ENCODE data around the gene ATP12A. TPM values are rescaled to one million over a fixed set of nuclear protein-coding genes. Genes with fewer than 3 reads are reported as not detected.

The ATP12A gene
- 0.26 TPM for polyA plus RNA-seq (2013, experiment 1 of 4)
- 0.25 TPM for polyA plus RNA-seq (2013, experiment 2 of 4)
- 0.27 TPM for polyA plus RNA-seq (2013, experiment 3 of 4)
- polyA plus RNA-seq (2013, experiment 4 of 4) = 0.16 TPM

- peaks cover 32% of the 10 kb centered on the region for H3K27me3 ChIP-seq (ENCODE audit: control insufficient read depth, insufficient read depth, low read length, poor library complexity, severe bottlenecking)
- 1 to 2% methylated on average over 75 of the region's 75 CpGs for WGBS, 2 experiments
- H3K4me3 ChIP-seq (ENCODE audit: insufficient read depth, low read depth, low read length) = peak within 1 kb of the TSS; percentile 40
- no peaks in the 10 kb centered on the region for H3K9me3 ChIP-seq (ENCODE audit: control insufficient read depth, low read length)
- no peak within 1 kb of the TSS for H3K27ac ChIP-seq (ENCODE audit: insufficient read depth, low read depth, low read length, poor library complexity, severe bottlenecking)
- H3K4me1 ChIP-seq (ENCODE audit: control insufficient read depth, insufficient read depth, low read length) = peaks cover 13% of the 10 kb centered on the region
- H3K36me3 ChIP-seq (ENCODE audit: control insufficient read depth, insufficient read depth, low read length) = no peaks in the 10 kb centered on the region
Measured at GRCh38 chr13:24680258-24680920, at the start of gene ATP12A. ATP12A (plus strand) TSS chr13:24680408; CDS start chr13:24680744, 336 bp downstream.

GRCh38 chr13:24630851-24631620, 49.2 kb upstream of the ATP12A start:
- Histone ChIP-seq H3K4me1 (ENCODE audit: control insufficient read depth, insufficient read depth, low read length) (peaks cover 4% of the 10 kb centered on the region), H3K9me3 (ENCODE audit: control insufficient read depth, low read length) (no peaks in the 10 kb centered on the region), H3K27ac (ENCODE audit: insufficient read depth, low read depth, low read length, poor library complexity, severe bottlenecking) (peak overlapping the region; percentile 44), H3K4me3 (ENCODE audit: insufficient read depth, low read depth, low read length) (no peak overlapping the region), H3K27me3 (ENCODE audit: control insufficient read depth, insufficient read depth, low read length, poor library complexity, severe bottlenecking) (no peaks in the 10 kb centered on the region), H3K36me3 (ENCODE audit: control insufficient read depth, insufficient read depth, low read length) (no peaks in the 10 kb centered on the region)
- WGBS, 2 experiments = 87 to 90% methylated on average over 13 of the region's 13 CpGs

- WGBS, 2 experiments = 91 to 94% methylated on average over 5 of the region's 5 CpGs
- H3K27me3 ChIP-seq (ENCODE audit: control insufficient read depth, insufficient read depth, low read length, poor library complexity, severe bottlenecking) = no peaks in the 10 kb centered on the region
- no peaks in the 10 kb centered on the region for H3K9me3 ChIP-seq (ENCODE audit: control insufficient read depth, low read length)
- H3K4me3 ChIP-seq (ENCODE audit: insufficient read depth, low read depth, low read length) = no peak overlapping the region
- H3K4me1 ChIP-seq (ENCODE audit: control insufficient read depth, insufficient read depth, low read length) = peaks cover 4% of the 10 kb centered on the region
- no peak overlapping the region for H3K27ac ChIP-seq (ENCODE audit: insufficient read depth, low read depth, low read length, poor library complexity, severe bottlenecking)
- no peaks in the 10 kb centered on the region for H3K36me3 ChIP-seq (ENCODE audit: control insufficient read depth, insufficient read depth, low read length)
Measured at GRCh38 chr13:24631922-24632321, 48.3 kb upstream of the ATP12A start.

GRCh38 chr13:24632382-24633121, 47.7 kb upstream of the ATP12A start:
- no peaks in the 10 kb centered on the region for H3K27me3 ChIP-seq (ENCODE audit: control insufficient read depth, insufficient read depth, low read length, poor library complexity, severe bottlenecking)
- WGBS, 2 experiments = 88 to 99% methylated on average over 6 of the region's 6 CpGs
- no peaks in the 10 kb centered on the region for H3K9me3 ChIP-seq (ENCODE audit: control insufficient read depth, low read length)
- H3K4me1 ChIP-seq (ENCODE audit: control insufficient read depth, insufficient read depth, low read length) = peaks cover 4% of the 10 kb centered on the region
- no peak overlapping the region for H3K4me3 ChIP-seq (ENCODE audit: insufficient read depth, low read depth, low read length)
- no peak overlapping the region for H3K27ac ChIP-seq (ENCODE audit: insufficient read depth, low read depth, low read length, poor library complexity, severe bottlenecking)
- no peaks in the 10 kb centered on the region for H3K36me3 ChIP-seq (ENCODE audit: control insufficient read depth, insufficient read depth, low read length)

GRCh38 chr13:24636776-24637175, 43.4 kb upstream of the ATP12A start:
- H3K36me3 ChIP-seq (ENCODE audit: control insufficient read depth, insufficient read depth, low read length) = no peaks in the 10 kb centered on the region
- no peak overlapping the region for H3K27ac ChIP-seq (ENCODE audit: insufficient read depth, low read depth, low read length, poor library complexity, severe bottlenecking)
- no peaks in the 10 kb centered on the region for H3K9me3 ChIP-seq (ENCODE audit: control insufficient read depth, low read length)
- H3K4me3 ChIP-seq (ENCODE audit: insufficient read depth, low read depth, low read length) = no peak overlapping the region
- no peaks in the 10 kb centered on the region for H3K4me1 ChIP-seq (ENCODE audit: control insufficient read depth, insufficient read depth, low read length)
- 96% methylated on average over 8 of the region's 8 CpGs for WGBS, 2 experiments
- H3K27me3 ChIP-seq (ENCODE audit: control insufficient read depth, insufficient read depth, low read length, poor library complexity, severe bottlenecking) = no peaks in the 10 kb centered on the region

GRCh38 chr13:24638096-24638495, 42.1 kb upstream of the ATP12A start:
- Histone ChIP-seq H3K36me3 (ENCODE audit: control insufficient read depth, insufficient read depth, low read length) (no peaks in the 10 kb centered on the region), H3K9me3 (ENCODE audit: control insufficient read depth, low read length) (no peaks in the 10 kb centered on the region), H3K4me1 (ENCODE audit: control insufficient read depth, insufficient read depth, low read length) (no peaks in the 10 kb centered on the region), H3K4me3 (ENCODE audit: insufficient read depth, low read depth, low read length) (no peak overlapping the region), H3K27ac (ENCODE audit: insufficient read depth, low read depth, low read length, poor library complexity, severe bottlenecking) (no peak overlapping the region), H3K27me3 (ENCODE audit: control insufficient read depth, insufficient read depth, low read length, poor library complexity, severe bottlenecking) (no peaks in the 10 kb centered on the region)
- WGBS, 2 experiments = 94 to 97% methylated on average over 23 of the region's 23 CpGs

GRCh38 chr13:24640752-24641151, 39.5 kb upstream of the ATP12A start:
- H3K4me3 ChIP-seq (ENCODE audit: insufficient read depth, low read depth, low read length) = no peak overlapping the region
- no peak overlapping the region for H3K27ac ChIP-seq (ENCODE audit: insufficient read depth, low read depth, low read length, poor library complexity, severe bottlenecking)
- 95 to 99% methylated on average over 4 of the region's 4 CpGs for WGBS, 2 experiments
- no peaks in the 10 kb centered on the region for H3K36me3 ChIP-seq (ENCODE audit: control insufficient read depth, insufficient read depth, low read length)
- H3K9me3 ChIP-seq (ENCODE audit: control insufficient read depth, low read length) = no peaks in the 10 kb centered on the region
- no peaks in the 10 kb centered on the region for H3K27me3 ChIP-seq (ENCODE audit: control insufficient read depth, insufficient read depth, low read length, poor library complexity, severe bottlenecking)
- no peaks in the 10 kb centered on the region for H3K4me1 ChIP-seq (ENCODE audit: control insufficient read depth, insufficient read depth, low read length)

- Histone ChIP-seq H3K4me3 (ENCODE audit: insufficient read depth, low read depth, low read length) (no peak overlapping the region), H3K9me3 (ENCODE audit: control insufficient read depth, low read length) (no peaks in the 10 kb centered on the region), H3K27me3 (ENCODE audit: control insufficient read depth, insufficient read depth, low read length, poor library complexity, severe bottlenecking) (no peaks in the 10 kb centered on the region), H3K4me1 (ENCODE audit: control insufficient read depth, insufficient read depth, low read length) (no peaks in the 10 kb centered on the region), H3K36me3 (ENCODE audit: control insufficient read depth, insufficient read depth, low read length) (no peaks in the 10 kb centered on the region), H3K27ac (ENCODE audit: insufficient read depth, low read depth, low read length, poor library complexity, severe bottlenecking) (no peak overlapping the region)
- 88 to 95% methylated on average over 5 to 6 of the region's 6 CpGs for WGBS, 2 experiments
Measured at GRCh38 chr13:24642219-24642618, 38.0 kb upstream of the ATP12A start.

- H3K36me3 ChIP-seq (ENCODE audit: control insufficient read depth, insufficient read depth, low read length) = no peaks in the 10 kb centered on the region
- H3K4me1 ChIP-seq (ENCODE audit: control insufficient read depth, insufficient read depth, low read length) = no peaks in the 10 kb centered on the region
- 90 to 100% methylated on average over 1 of the region's 1 CpG for WGBS, 2 experiments
- no peak overlapping the region for H3K27ac ChIP-seq (ENCODE audit: insufficient read depth, low read depth, low read length, poor library complexity, severe bottlenecking)
- H3K9me3 ChIP-seq (ENCODE audit: control insufficient read depth, low read length) = no peaks in the 10 kb centered on the region
- H3K27me3 ChIP-seq (ENCODE audit: control insufficient read depth, insufficient read depth, low read length, poor library complexity, severe bottlenecking) = no peaks in the 10 kb centered on the region
- H3K4me3 ChIP-seq (ENCODE audit: insufficient read depth, low read depth, low read length) = no peak overlapping the region
Measured at GRCh38 chr13:24644036-24644435, 36.2 kb upstream of the ATP12A start.

GRCh38 chr13:24648271-24648670, 31.9 kb upstream of the ATP12A start:
- H3K36me3 ChIP-seq (ENCODE audit: control insufficient read depth, insufficient read depth, low read length) = no peaks in the 10 kb centered on the region
- no peak overlapping the region for H3K27ac ChIP-seq (ENCODE audit: insufficient read depth, low read depth, low read length, poor library complexity, severe bottlenecking)
- H3K4me3 ChIP-seq (ENCODE audit: insufficient read depth, low read depth, low read length) = no peak overlapping the region
- H3K27me3 ChIP-seq (ENCODE audit: control insufficient read depth, insufficient read depth, low read length, poor library complexity, severe bottlenecking) = no peaks in the 10 kb centered on the region
- no peaks in the 10 kb centered on the region for H3K4me1 ChIP-seq (ENCODE audit: control insufficient read depth, insufficient read depth, low read length)
- H3K9me3 ChIP-seq (ENCODE audit: control insufficient read depth, low read length) = no peaks in the 10 kb centered on the region

All from ectodermal cell (in vitro differentiated cells).